ENCODE data around the gene RGS10. TPM values are rescaled to one million over a fixed set of nuclear protein-coding genes. Genes with fewer than 3 reads are reported as not detected.

RGS10 gene
- total and polyA plus RNA-seq, 2 experiments from 2014 or later = 16.8 to 26.8 TPM

DNA sequence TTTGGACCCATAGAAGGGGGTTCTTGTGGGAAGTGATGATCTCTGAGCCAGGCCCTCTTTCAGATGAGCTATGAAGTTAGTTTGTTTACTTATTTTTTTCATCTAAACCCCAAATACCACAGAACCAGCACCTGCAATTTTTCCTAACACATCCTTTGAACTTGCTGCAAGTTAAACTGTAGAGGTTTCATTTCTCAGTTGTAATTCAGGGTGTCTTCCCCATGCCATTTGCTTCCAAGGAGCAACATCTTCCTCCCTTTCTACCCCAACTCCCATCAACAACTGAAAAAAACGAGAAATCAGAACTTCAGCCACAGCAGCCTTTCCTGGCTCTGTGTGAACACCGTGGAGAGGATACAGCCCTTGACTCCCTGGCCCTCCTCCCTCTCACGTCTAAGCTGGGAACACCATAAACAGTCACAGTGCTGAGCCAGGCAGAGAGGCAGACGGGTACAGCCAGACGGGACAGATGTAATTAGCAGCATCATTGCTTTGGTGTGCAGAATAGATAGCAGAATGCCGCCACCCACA is 63.6 kb downstream of the RGS10 start:
- H3K36me3 Mint-ChIP-seq (ENCODE audit: low read depth) = no peaks in the 10 kb centered on the region
- Histone ChIP-seq H3K4me2 (no peak overlapping the region), H4K20me1 (replicated peaks; ENCODE audit: insufficient read depth) (no peaks in the 10 kb centered on the region), H3K4me3 (no peak overlapping the region), H3K79me2 (replicated peaks; ENCODE audit: insufficient read depth) (no peaks in the 10 kb centered on the region), H3K9me2 (ENCODE audit: insufficient read depth) (no peaks in the 10 kb centered on the region), H3K27me3 (ENCODE audit: insufficient read depth) (peaks cover 41% of the 10 kb centered on the region), H3F3A (replicated peaks; ENCODE audit: low read depth) (no peaks in the 10 kb centered on the region), H3K36me3 (ENCODE audit: insufficient read depth) (no peaks in the 10 kb centered on the region), H2AFZ (no peak overlapping the region), H3K4me1 (ENCODE audit: insufficient read depth) (peaks cover 6% of the 10 kb centered on the region; the same call in 1 of the 2 replicates), H3K27ac (ENCODE audit: low read depth) (no peak overlapping the region)
- no peak overlapping the region for H3K27ac Mint-ChIP-seq
- peaks cover 20% of the 10 kb centered on the region; the same call in 2 of the 3 replicates for H3K4me1 Mint-ChIP-seq
- H3K4me3 Mint-ChIP-seq = no peak overlapping the region
- DNase-seq (ENCODE audit: low spot score) = no peak
- peak; percentile 62 for ATAC-seq
- peaks cover 66% of the 10 kb centered on the region for H3K27me3 Mint-ChIP-seq (ENCODE audit: insufficient read depth, low read depth, poor library complexity)
- peaks cover 4% of the 10 kb centered on the region; the same call in 2 of the 3 replicates for H3K9me3 Mint-ChIP-seq
- no peak for TF ChIP-seq JUNB (IDR thresholded peaks at IDR 0.05; ENCODE audit: unreplicated experiment)

DNA sequence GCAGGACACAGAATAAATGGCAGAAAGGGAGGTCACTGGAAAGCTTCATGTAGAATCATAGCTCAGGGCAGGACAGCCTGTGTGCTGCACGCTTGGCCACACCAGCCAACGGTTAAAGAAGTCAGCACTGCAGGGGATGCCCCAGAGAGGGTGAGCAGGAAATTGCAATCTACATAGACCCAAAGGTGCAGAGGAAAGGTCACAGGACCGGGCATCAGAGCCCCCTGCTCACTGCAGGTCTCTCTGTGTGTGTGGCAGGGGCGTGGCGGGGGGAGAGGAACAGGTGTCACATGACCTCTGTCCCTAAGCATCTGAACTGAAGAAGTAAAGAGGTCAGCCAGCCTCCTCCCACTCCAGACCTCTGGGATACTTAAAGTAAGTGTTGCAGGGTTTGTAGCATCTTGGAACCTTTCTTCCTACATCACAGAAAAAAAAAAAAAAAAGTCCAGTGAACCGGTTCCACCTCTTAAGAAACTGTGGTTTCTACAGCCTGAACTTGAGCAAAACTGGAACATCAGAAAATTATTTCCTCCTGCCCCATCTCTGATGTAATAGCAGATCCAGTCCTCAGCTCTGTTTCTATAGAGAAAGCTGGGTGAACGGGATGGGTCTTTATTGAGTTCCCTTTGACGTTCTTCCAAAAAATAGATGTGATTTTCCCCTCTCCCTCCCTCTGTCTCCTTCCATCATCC is 64.3 kb downstream of the RGS10 start:
- Histone ChIP-seq H3K4me2 (no peak overlapping the region), H4K20me1 (replicated peaks; ENCODE audit: insufficient read depth) (no peaks in the 10 kb centered on the region), H3F3A (replicated peaks; ENCODE audit: low read depth) (no peaks in the 10 kb centered on the region), H3K9me2 (ENCODE audit: insufficient read depth) (no peaks in the 10 kb centered on the region), H3K36me3 (ENCODE audit: insufficient read depth) (no peaks in the 10 kb centered on the region), H3K79me2 (replicated peaks; ENCODE audit: insufficient read depth) (no peaks in the 10 kb centered on the region), H3K27ac (ENCODE audit: low read depth) (no peak overlapping the region), H3K4me1 (ENCODE audit: insufficient read depth) (peaks cover 6% of the 10 kb centered on the region; the same call in 1 of the 2 replicates), H2AFZ (no peak overlapping the region), H3K27me3 (ENCODE audit: insufficient read depth) (peaks cover 41% of the 10 kb centered on the region), H3K4me3 (no peak overlapping the region)
- DNase-seq (ENCODE audit: low spot score) (no peak), ATAC-seq (no peak)
- Mint-ChIP-seq H3K4me3 (no peak overlapping the region), H3K27me3 (ENCODE audit: insufficient read depth, low read depth, poor library complexity) (peaks cover 70% of the 10 kb centered on the region), H3K36me3 (ENCODE audit: low read depth) (no peaks in the 10 kb centered on the region), H3K4me1 (peaks cover 20% of the 10 kb centered on the region; the same call in 2 of the 3 replicates), H3K27ac (no peak overlapping the region), H3K9me3 (peaks cover 7% of the 10 kb centered on the region; the same call in 2 of the 3 replicates)
- TF ChIP-seq STAT1 (IDR thresholded peaks at IDR 0.05; ENCODE audit: unreplicated experiment) (no peak), REST (IDR thresholded peaks at IDR 0.05; ENCODE audit: unreplicated experiment) (no peak), ZNF462 (CRISPR knock-in tag; IDR thresholded peaks at IDR 0.05) (no peak), ZNF331 (CRISPR knock-in tag; IDR thresholded peaks at IDR 0.05; ENCODE audit: low read depth) (no peak), CREB1 (CRISPR knock-in tag; IDR thresholded peaks at IDR 0.05; ENCODE audit: low read depth) (no peak), POLR2AphosphoS5 (IDR thresholded peaks at IDR 0.05; ENCODE audit: low read depth) (no peak), ETS1 (IDR thresholded peaks at IDR 0.05) (no peak), EZH2phosphoT487 (IDR thresholded peaks at IDR 0.05; ENCODE audit: unreplicated experiment) (no peak), EZH2 (IDR thresholded peaks at IDR 0.05; ENCODE audit: low read depth, unreplicated experiment) (no peak)
